Smooth muscle cell of the brain vasculature (primary cell): ENCODE results near the gene MAST4.

Experiments
- DNase-seq: peaks from one replicate; pipeline ENCODE4 v3.0.0-alpha.2; 2012; ENCODE audit warnings: low read depth, low spot score

The MAST4 gene

GRCh38 chr5:67206461-67206860 is 610.3 kb downstream of the MAST4 start:
- DNase-seq, result no peak

- DNase-seq, result no peak
These were observed 610.7 kb downstream of the MAST4 start for GRCh38 chr5:67206929-67207328.

DNA sequence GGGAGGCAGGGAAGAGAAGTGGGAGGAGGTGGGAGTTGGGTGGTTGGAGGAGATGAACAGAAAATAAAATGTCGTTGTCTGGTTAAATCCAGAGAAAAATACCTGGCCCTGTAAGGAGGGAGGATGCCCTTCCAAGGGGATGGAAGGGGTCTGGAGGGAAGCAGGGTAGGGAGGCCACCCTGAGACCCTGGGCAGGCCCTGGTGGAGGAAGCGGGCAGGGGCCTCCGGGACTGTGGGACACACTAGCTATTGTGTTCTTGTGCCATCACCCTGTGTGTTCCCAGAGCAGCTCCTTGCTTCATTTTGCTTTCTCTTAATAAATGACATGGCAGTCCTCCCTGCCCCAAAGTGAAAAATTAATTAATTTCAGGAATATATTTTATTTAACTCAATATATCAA is 612.2 kb downstream of the MAST4 start:
- no peak for DNase-seq

DNA sequence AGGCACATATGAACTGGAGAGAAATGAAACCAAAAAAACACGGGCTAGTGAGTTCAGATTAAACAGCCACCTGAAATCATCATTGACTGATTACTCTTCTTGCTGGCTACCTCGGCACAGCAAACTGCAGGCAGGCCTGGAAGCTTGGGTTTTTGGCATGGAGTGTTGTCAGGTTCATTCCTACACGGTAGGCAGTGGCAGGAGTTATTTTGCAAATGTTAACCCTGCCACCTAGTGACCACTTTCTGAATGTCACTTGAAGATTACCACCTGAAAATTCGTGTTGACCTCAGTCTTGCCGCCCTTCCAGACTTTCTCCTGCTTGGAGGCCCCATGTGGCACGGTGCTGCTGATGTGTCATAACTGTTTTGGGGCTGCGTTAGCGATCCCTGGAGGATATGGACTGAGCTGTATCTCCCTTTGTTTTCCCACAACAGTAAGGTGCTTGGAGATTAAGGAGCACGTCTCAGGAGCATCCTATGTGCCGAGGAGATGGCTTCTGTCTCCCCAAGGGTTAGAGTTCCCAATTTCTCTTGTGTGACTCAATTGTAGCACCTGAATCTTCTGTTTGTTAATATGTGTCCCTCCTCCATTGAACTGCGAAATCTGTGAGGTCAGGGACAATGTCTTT is 613.1 kb downstream of the MAST4 start:
- peak; percentile 62 for DNase-seq

- no peak for DNase-seq
These were observed 615.7 kb downstream of the MAST4 start for GRCh38 chr5:67211926-67212325.

DNA sequence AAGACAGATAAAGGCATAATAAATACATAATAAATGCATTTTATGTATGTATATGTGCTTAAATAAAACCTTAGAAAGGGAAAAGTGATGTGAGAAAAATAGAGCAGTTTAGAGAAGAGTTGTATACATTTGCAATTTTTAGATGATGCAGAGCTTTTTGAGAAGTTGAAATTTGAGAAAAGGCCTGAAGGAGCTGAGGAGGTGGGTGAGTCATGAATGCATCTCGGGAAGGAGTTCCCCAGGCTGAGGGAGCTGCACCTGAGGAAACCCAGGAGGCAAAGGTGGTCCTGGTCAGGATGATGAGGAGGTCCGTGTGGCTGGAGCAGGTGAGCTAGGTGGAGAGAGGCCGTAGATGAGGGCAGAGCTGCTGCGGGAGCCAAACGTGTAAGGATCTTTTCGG is 617.8 kb downstream of the MAST4 start:
- no peak for DNase-seq

GRCh38 chr5:67214707-67215447 is 618.7 kb downstream of the MAST4 start:
- no peak for DNase-seq

- DNase-seq, result no peak
These were observed 619.6 kb downstream of the MAST4 start for GRCh38 chr5:67215519-67216471.

- DNase-seq, result no peak
These were observed 620.4 kb downstream of the MAST4 start for GRCh38 chr5:67216564-67216963.
